MCF 10A (cell line): ENCODE data around the gene IQSEC1. TPM values are rescaled to one million over a fixed set of nuclear protein-coding genes. Genes with fewer than 3 reads are reported as not detected.

Experiments used
- BruUV-seq: library from RNA; stranded (reverse); fragments of 400-500 nt; replicated peaks from 2 replicates; lab custom pipeline; 2021; lab: Mats Ljungman, UMichigan
- CTCF ChIA-PET: fragments of 300-600 bp; sonication (Branson Sonifier 250); formaldehyde crosslinking; extraction: SDS; loops from one replicate; lab custom pipeline; 2021; ENCODE audit warnings: antibody characterized with exemption, inconsistent platforms; lab: Yijun Ruan, JAX
- POLR2A ChIA-PET: fragments of 300-600, 350-650 bp; sonication (Branson Sonifier 250); formaldehyde crosslinking; extraction: SDS; loops from one replicate; lab custom pipeline; 2020; ENCODE audit warnings: antibody characterized with exemption, inconsistent platforms; lab: Yijun Ruan, JAX
- DNase-seq: peaks from one replicate; pipeline ENCODE4 v3.0.0-alpha.2; 2018; ENCODE audit not compliant: unreplicated experiment
- H3K27ac Mint-ChIP-seq: one replicate; pipeline ENCODE4 v1.8.0; 2022; ENCODE audit warnings: mild to moderate bottlenecking, low read depth, mixed read lengths; ENCODE audit not compliant: unreplicated experiment
- H3K27me3 Mint-ChIP-seq: one replicate; pipeline ENCODE4 v1.8.0; 2022; ENCODE audit warnings: mixed read lengths; ENCODE audit not compliant: insufficient read depth, unreplicated experiment
- H3K36me3 Mint-ChIP-seq: one replicate; pipeline ENCODE4 v1.8.0; 2022; ENCODE audit warnings: mild to moderate bottlenecking, moderate library complexity, mixed read lengths; ENCODE audit not compliant: insufficient read depth, unreplicated experiment
- H3K4me1 Mint-ChIP-seq: one replicate; pipeline ENCODE4 v1.8.0; 2022; ENCODE audit warnings: mixed read lengths; ENCODE audit not compliant: insufficient read depth, unreplicated experiment
- H3K4me3 Mint-ChIP-seq: one replicate; pipeline ENCODE4 v1.8.0; 2022; ENCODE audit warnings: mild to moderate bottlenecking, moderate library complexity, mixed read lengths; ENCODE audit not compliant: unreplicated experiment
- H3K9me3 Mint-ChIP-seq: one replicate; pipeline ENCODE4 v1.8.0; 2022; ENCODE audit warnings: mixed read lengths; ENCODE audit not compliant: unreplicated experiment
- CTCF ChIP-seq: fragments of 200-600 bp; IDR thresholded peaks from one replicate; pipeline ENCODE4 v1.8.0; 2022; ENCODE audit warnings: antibody characterized with exemption, mild to moderate bottlenecking; ENCODE audit not compliant: unreplicated experiment
- intact Hi-C: fragments of 100-400 bp; cut with micrococcal nuclease; formaldehyde crosslinking; loops from 2 replicates; pipeline ENCODE4 v1.14.1; 2022
- total RNA-seq: library from RNA; stranded (reverse); gene quantifications from 2 replicates; pipeline ENCODE4 v1.2.3, GENCODE V29; 2022

Gene IQSEC1
- total RNA-seq, 1 experiment from 2014 or later = 18.7 TPM

GRCh38 chr3:12981306-12982275 is 91.6 kb downstream of the IQSEC1 start:
- ChIA-PET POLR2A (interaction anchor here (1.0 kb wide), 1 partner anchor 9 kb away, joined by 3 read pairs; no protein-coding TSS in a partner anchor), CTCF (interaction anchor here (0.5 to 4.9 kb wide), 6 partner anchors 10 to 1568 kb away, joined by 3 to 25 read pairs (median 4); no protein-coding TSS in a partner anchor)
- H3K27me3 Mint-ChIP-seq = no peaks in the 10 kb centered on the region
- intact Hi-C loops = no loop called here
- peaks cover 5% of the 10 kb centered on the region for H3K36me3 Mint-ChIP-seq
- no peaks in the 10 kb centered on the region for H3K9me3 Mint-ChIP-seq
- no TSS peak for BruUV-seq
- no peak overlapping the region for H3K4me3 Mint-ChIP-seq
- DNase-seq = no peak
- no peak overlapping the region for H3K27ac Mint-ChIP-seq
- no peaks in the 10 kb centered on the region for H3K4me1 Mint-ChIP-seq
- no peak for TF ChIP-seq CTCF

- H3K27me3 Mint-ChIP-seq = peaks cover 7% of the 10 kb centered on the region
- H3K36me3 Mint-ChIP-seq = peaks cover 5% of the 10 kb centered on the region
- H3K4me1 Mint-ChIP-seq = no peaks in the 10 kb centered on the region
- ChIA-PET CTCF (interaction anchor here (0.5 to 4.4 kb wide), 3 partner anchors 12 to 314 kb away, joined by 3 to 22 read pairs (median 3); no protein-coding TSS in a partner anchor), POLR2A (no interaction called here)
- no peak for DNase-seq
- TF ChIP-seq CTCF = no peak
- intact Hi-C loops = no loop called here
- no peak overlapping the region for H3K4me3 Mint-ChIP-seq
- no peaks in the 10 kb centered on the region for H3K9me3 Mint-ChIP-seq
- H3K27ac Mint-ChIP-seq = no peak overlapping the region
- BruUV-seq = no TSS peak
Observed at GRCh38 chr3:12980596-12981290, 92.5 kb downstream of the IQSEC1 start.

- intact Hi-C loops = no loop called here
- CTCF ChIA-PET = no interaction called here
Observed at GRCh38 chr3:12979947-12980487, 93.2 kb downstream of the IQSEC1 start.

More at GRCh38 chr3:12979947-12980487, 93.2 kb downstream of the IQSEC1 start:
- POLR2A ChIA-PET = no interaction called here
- no peak for DNase-seq
- BruUV-seq = no TSS peak
- Mint-ChIP-seq H3K4me1 (no peaks in the 10 kb centered on the region), H3K27me3 (peaks cover 15% of the 10 kb centered on the region), H3K27ac (no peak overlapping the region), H3K36me3 (peaks cover 5% of the 10 kb centered on the region), H3K4me3 (no peak overlapping the region), H3K9me3 (no peaks in the 10 kb centered on the region)
- TF ChIP-seq CTCF = no peak
